Measurements from ENCODE around the gene ATG12.

GRCh38 chr5:115858396-115858795 lies 17.0 kb upstream of the ATG12 start:
- TF ChIP-seq POLR2AphosphoS5 (IDR thresholded peaks at IDR 0.05; ENCODE audit: low read depth, low read length) = no peak
- TF ChIP-seq POLR2A (IDR thresholded peaks at IDR 0.05; ENCODE audit: low read depth, low read length) = no peak
